K562 (cell line): Measurements from ENCODE around the gene CAST. TPM values are rescaled to one million over a fixed set of nuclear protein-coding genes. Genes with fewer than 3 reads are reported as not detected.

Experiments used
- FUS ChIP-seq: fragments of 200-400 bp; formaldehyde crosslinking; optimal IDR thresholded peaks from 2 replicates; pipeline ENCODE3; 2017; ENCODE audit warnings: low read depth, low read length
- HDAC8 ChIP-seq: fragments of 450-650 bp; IDR thresholded peaks from 2 replicates; pipeline ENCODE4 v1.6.1; 2016; ENCODE audit warnings: mild to moderate bottlenecking, missing genetic modification characterization, moderate library complexity, missing compliant biosample characterization
- HNRNPL ChIP-seq: fragments of 200-400 bp; formaldehyde crosslinking; IDR thresholded peaks from 2 replicates; pipeline ENCODE4 v1.6.1; 2017; ENCODE audit warnings: low read depth, mild to moderate bottlenecking, low read length
- HOXB6 ChIP-seq: fragments of 250-450 bp; sonication (Bioruptor Pico); IDR thresholded peaks from 2 replicates; pipeline ENCODE4 v1.5.1; 2022; ENCODE audit warnings: mild to moderate bottlenecking, borderline replicate concordance
- KDM4B ChIP-seq, 2 experiments: fragments of 450-650 bp in 1 of 2; sonication (generic) in 1 of 2; IDR thresholded peaks; 2 replicates each; pipeline ENCODE4 v1.6.1; 2016 to 2017; ENCODE audit warnings: borderline replicate concordance in 2 of 2, antibody characterized with exemption in 1 of 2, low read depth in 1 of 2, mild to moderate bottlenecking in 1 of 2
- KLF1 ChIP-seq: fragments of 450-650 bp; IDR thresholded peaks from 2 replicates; pipeline ENCODE4 v1.6.1; 2016; ENCODE audit warnings: missing genetic modification characterization, missing compliant biosample characterization
- MBD2 ChIP-seq: sonication (generic); IDR thresholded peaks from 2 replicates; pipeline ENCODE4 v1.6.1; 2016; ENCODE audit warnings: low read depth, borderline replicate concordance
- NFRKB ChIP-seq: fragments of 450-650 bp; IDR thresholded peaks from 2 replicates; pipeline ENCODE4 v1.6.1; 2016; ENCODE audit warnings: low read depth
- PHF20 ChIP-seq: fragments of 450-650 bp; IDR thresholded peaks from 2 replicates; pipeline ENCODE4 v1.6.1; 2018; ENCODE audit not compliant: partially characterized antibody
- PPARD ChIP-seq: fragments of 250-450 bp; sonication (Bioruptor Pico); IDR thresholded peaks from 2 replicates; pipeline ENCODE4 v1.8.0; 2022; ENCODE audit warnings: inconsistent platforms, mild to moderate bottlenecking, moderate library complexity
- RCOR1 ChIP-seq, 2 experiments: IDR thresholded peaks; 2 replicates each; pipeline ENCODE4 v1.6.1; 2012; ENCODE audit warnings: low read depth in 2 of 2, low read length in 2 of 2, borderline replicate concordance in 1 of 2, improper control_type of control experiment in 1 of 2
- XRCC4 ChIP-seq: IDR thresholded peaks from one replicate; pipeline ENCODE4 v1.6.1; 2011; ENCODE audit not compliant: insufficient read depth, insufficient read length; ENCODE audit errors: extremely low read depth
- ZC3H8 ChIP-seq: fragments of 450-650 bp; IDR thresholded peaks from 2 replicates; pipeline ENCODE4 v1.6.1; 2017
- ZNF644 ChIP-seq: fragments of 200-800 bp; sonication (Bioruptor generic); IDR thresholded peaks from 2 replicates; pipeline ENCODE4 v1.6.1; 2016; ENCODE audit warnings: low read depth, missing genetic modification characterization, missing compliant biosample characterization
- polyA plus RNA-seq, 8 experiments: library from polyadenylated mRNA; depleted of rRNA in 4 of 8; stranded (reverse) in 5 of 8; unstranded in 3 of 8; fragments of >200 nt; fragmentation: Nextera tagmentation in 2 of 8; fragmentation: Illumina TruSeq in 1 of 8; extraction: Ambion mirVana in 2 of 8; extraction: Trizol in 1 of 8; gene quantifications; 2 replicates each; pipeline versions ENCODE4 v1.2.1 to v1.2.3, GENCODE V29; 2011 to 2014; ENCODE audit warnings: inconsistent platforms in 1 of 8, missing spikeins in 1 of 8
- total RNA-seq, 7 experiments: library from RNA; depleted of rRNA in 6 of 7; stranded (reverse); fragments of >200 nt in 6 of 7; fragmentation: Illumina TruSeq in 2 of 7; extraction: Trizol in 2 of 7; gene quantifications; 2 replicates each; pipeline versions ENCODE4 v1.2.1 to v1.2.3, GENCODE V29; 2011 to 2021; ENCODE audit warnings: low replicate concordance in 1 of 7
- TF ChIP-seq, protein P1 (sequence below): fragments of 200-800 bp; sonication (Bioruptor generic); IDR thresholded peaks from 2 replicates; pipeline ENCODE4 v1.6.1; 2017; ENCODE audit warnings: missing genetic modification characterization, missing compliant biosample characterization
- TF ChIP-seq, protein P2 (sequence below): sonication (generic); formaldehyde crosslinking; IDR thresholded peaks from 2 replicates; pipeline ENCODE4 v1.9.0; 2022; ENCODE audit warnings: mild to moderate bottlenecking, missing genetic modification reagents
- TF ChIP-seq, protein P3 (sequence below): sonication (generic); formaldehyde crosslinking; IDR thresholded peaks from 2 replicates; pipeline ENCODE4 v1.8.1; 2023; ENCODE audit warnings: mild to moderate bottlenecking, missing genetic modification reagents
- TF ChIP-seq, protein P4 (sequence below): fragments of 250-450 bp; sonication (Bioruptor Pico); IDR thresholded peaks from 2 replicates; pipeline ENCODE4 v1.5.0; 2021
- TF ChIP-seq, protein P5 (sequence below): fragments of 250-450 bp; sonication (Bioruptor Pico); IDR thresholded peaks from 2 replicates; pipeline ENCODE4 v1.4.0; 2020
- TF ChIP-seq, protein P6 (sequence below): fragments of 450-650 bp; formaldehyde crosslinking; IDR thresholded peaks from 2 replicates; pipeline ENCODE4 v1.4.0; 2020; ENCODE audit warnings: mild to moderate bottlenecking

Gene CAST
- total and polyA plus RNA-seq, 9 of the 15 experiments (the other 6 are each of a cell fraction or from before 2014, with no cell fraction given), result 55.5 to 136 (median 86.1) TPM

DNA sequence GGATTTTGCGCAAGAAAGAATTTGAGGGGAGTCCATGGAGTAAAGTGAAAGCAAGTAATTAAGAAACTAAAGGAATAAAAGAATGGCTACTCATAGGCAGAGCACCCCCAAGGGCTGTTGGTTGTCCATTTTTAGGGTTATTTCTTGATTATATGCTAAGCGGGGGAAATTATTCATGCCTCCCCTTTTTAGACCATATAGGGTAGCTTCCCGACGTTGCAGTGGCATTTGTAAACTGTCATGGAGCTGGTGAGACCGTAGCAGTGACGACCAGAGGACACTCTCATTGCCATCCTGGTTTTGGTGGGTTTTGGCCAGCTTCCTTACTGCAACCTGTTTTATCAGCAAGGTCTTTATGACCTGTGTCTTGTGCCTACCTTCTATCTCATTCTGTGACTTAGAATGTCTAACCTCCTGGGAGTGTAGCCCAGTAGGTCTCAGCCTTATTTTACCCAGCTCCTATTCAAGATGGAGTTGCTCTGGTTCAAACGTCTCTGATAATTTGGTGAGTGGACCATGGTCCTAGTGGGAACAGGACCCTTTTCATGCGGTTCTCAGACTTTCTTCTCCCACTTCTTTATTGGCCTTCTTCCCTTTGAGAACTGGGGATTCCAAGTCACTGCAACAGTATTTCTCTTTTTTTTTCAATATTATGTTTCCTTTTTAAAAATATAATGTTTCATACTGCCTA is 146.8 kb downstream of the CAST start (continued):
- TF ChIP-seq, protein P1, sequence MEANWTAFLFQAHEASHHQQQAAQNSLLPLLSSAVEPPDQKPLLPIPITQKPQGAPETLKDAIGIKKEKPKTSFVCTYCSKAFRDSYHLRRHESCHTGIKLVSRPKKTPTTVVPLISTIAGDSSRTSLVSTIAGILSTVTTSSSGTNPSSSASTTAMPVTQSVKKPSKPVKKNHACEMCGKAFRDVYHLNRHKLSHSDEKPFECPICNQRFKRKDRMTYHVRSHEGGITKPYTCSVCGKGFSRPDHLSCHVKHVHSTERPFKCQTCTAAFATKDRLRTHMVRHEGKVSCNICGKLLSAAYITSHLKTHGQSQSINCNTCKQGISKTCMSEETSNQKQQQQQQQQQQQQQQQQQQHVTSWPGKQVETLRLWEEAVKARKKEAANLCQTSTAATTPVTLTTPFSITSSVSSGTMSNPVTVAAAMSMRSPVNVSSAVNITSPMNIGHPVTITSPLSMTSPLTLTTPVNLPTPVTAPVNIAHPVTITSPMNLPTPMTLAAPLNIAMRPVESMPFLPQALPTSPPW (CRISPR knock-in tag), result no peak; the same call in 1 of the 2 replicates
- TF ChIP-seq KDM4B (IDR thresholded peaks at IDR 0.05; ENCODE audit: borderline replicate concordance in 2 of 2, low read depth in 1 of 2), result no peak
- TF ChIP-seq ZNF644 (tag), result peak; percentile 94
- TF ChIP-seq HOXB6 (CRISPR knock-in tag), result peak; percentile 80; the same call in 1 of the 2 replicates
- TF ChIP-seq NFRKB, result no peak
- TF ChIP-seq HNRNPL, result no peak
- peak; percentile 97 for TF ChIP-seq HDAC8 (tag)
- TF ChIP-seq, protein P2, sequence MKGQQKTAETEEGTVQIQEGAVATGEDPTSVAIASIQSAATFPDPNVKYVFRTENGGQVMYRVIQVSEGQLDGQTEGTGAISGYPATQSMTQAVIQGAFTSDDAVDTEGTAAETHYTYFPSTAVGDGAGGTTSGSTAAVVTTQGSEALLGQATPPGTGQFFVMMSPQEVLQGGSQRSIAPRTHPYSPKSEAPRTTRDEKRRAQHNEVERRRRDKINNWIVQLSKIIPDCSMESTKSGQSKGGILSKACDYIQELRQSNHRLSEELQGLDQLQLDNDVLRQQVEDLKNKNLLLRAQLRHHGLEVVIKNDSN (CRISPR knock-in tag), result no peak
- TF ChIP-seq MBD2, result no peak
- TF ChIP-seq PPARD (CRISPR knock-in tag), result peak; percentile 76; the same call in 1 of the 2 replicates
- TF ChIP-seq, protein P3, sequence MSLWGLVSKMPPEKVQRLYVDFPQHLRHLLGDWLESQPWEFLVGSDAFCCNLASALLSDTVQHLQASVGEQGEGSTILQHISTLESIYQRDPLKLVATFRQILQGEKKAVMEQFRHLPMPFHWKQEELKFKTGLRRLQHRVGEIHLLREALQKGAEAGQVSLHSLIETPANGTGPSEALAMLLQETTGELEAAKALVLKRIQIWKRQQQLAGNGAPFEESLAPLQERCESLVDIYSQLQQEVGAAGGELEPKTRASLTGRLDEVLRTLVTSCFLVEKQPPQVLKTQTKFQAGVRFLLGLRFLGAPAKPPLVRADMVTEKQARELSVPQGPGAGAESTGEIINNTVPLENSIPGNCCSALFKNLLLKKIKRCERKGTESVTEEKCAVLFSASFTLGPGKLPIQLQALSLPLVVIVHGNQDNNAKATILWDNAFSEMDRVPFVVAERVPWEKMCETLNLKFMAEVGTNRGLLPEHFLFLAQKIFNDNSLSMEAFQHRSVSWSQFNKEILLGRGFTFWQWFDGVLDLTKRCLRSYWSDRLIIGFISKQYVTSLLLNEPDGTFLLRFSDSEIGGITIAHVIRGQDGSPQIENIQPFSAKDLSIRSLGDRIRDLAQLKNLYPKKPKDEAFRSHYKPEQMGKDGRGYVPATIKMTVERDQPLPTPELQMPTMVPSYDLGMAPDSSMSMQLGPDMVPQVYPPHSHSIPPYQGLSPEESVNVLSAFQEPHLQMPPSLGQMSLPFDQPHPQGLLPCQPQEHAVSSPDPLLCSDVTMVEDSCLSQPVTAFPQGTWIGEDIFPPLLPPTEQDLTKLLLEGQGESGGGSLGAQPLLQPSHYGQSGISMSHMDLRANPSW (CRISPR knock-in tag), result no peak
- TF ChIP-seq RCOR1 (IDR thresholded peaks at IDR 0.05; ENCODE audit: borderline replicate concordance in 1 of 2, low read depth in 2 of 2, low read length in 2 of 2), result no peak
- TF ChIP-seq, protein P4, sequence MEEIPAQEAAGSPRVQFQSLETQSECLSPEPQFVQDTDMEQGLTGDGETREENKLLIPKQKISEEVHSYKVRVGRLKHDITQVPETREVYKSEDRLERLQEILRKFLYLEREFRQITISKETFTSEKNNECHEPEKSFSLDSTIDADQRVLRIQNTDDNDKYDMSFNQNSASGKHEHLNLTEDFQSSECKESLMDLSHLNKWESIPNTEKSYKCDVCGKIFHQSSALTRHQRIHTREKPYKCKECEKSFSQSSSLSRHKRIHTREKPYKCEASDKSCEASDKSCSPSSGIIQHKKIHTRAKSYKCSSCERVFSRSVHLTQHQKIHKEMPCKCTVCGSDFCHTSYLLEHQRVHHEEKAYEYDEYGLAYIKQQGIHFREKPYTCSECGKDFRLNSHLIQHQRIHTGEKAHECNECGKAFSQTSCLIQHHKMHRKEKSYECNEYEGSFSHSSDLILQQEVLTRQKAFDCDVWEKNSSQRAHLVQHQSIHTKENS (CRISPR knock-in tag), result no peak
- no peak for TF ChIP-seq XRCC4
- TF ChIP-seq PHF20, result no peak
- no peak for TF ChIP-seq ZC3H8
- 0 out of 2 replicates have a peak, but pooled peaks have one; percentile 63 for TF ChIP-seq KLF1 (tag)
- TF ChIP-seq, protein P5, sequence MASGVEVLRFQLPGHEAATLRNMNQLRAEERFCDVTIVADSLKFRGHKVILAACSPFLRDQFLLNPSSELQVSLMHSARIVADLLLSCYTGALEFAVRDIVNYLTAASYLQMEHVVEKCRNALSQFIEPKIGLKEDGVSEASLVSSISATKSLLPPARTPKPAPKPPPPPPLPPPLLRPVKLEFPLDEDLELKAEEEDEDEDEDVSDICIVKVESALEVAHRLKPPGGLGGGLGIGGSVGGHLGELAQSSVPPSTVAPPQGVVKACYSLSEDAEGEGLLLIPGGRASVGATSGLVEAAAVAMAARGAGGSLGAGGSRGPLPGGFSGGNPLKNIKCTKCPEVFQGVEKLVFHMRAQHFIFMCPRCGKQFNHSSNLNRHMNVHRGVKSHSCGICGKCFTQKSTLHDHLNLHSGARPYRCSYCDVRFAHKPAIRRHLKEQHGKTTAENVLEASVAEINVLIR (CRISPR knock-in tag), result peak; percentile 74
- TF ChIP-seq FUS, result no peak
- TF ChIP-seq, protein P6, sequence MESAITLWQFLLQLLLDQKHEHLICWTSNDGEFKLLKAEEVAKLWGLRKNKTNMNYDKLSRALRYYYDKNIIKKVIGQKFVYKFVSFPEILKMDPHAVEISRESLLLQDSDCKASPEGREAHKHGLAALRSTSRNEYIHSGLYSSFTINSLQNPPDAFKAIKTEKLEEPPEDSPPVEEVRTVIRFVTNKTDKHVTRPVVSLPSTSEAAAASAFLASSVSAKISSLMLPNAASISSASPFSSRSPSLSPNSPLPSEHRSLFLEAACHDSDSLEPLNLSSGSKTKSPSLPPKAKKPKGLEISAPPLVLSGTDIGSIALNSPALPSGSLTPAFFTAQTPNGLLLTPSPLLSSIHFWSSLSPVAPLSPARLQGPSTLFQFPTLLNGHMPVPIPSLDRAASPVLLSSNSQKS (CRISPR knock-in tag), result peak; percentile 78; the same call in 1 of the 2 replicates
